Karpas-422 (cell line): ENCODE measurements around the gene PLCG1. TPM values are rescaled to one million over a fixed set of nuclear protein-coding genes. Genes with fewer than 3 reads are reported as not detected.

Source experiments
- small RNA-seq: library from RNA; depleted of rRNA; stranded (forward); fragments of <200 nt; gene quantifications from one replicate; pipeline ENCODE3, GENCODE V24; 2014
- total RNA-seq: library from RNA; depleted of rRNA; stranded (reverse); fragments of >200 nt; shearing (Covaris generic); gene quantifications from 2 replicates; pipeline ENCODE4 v1.2.3, GENCODE V29; 2014; ENCODE audit warnings: low replicate concordance; rRNA removed

PLCG1 gene
- total RNA-seq, 1 experiment from 2014 or later = 48.6 TPM

Small RNAs within 50 kb of the gene (small RNA-seq; reads per million reads assigned to genes)
- gene AL022394.1 (not detected), gene MIR6871 (not detected)

Other genes with a start within 250 kb of the PLCG1 start
- 89.5 and 101 TPM in 2 replicates for gene TOP1, start 108.7 kb upstream of the PLCG1 start, total RNA-seq
- gene ZHX3, start 180.2 kb downstream of the PLCG1 start, total RNA-seq = 4.9 and 5.9 TPM in 2 replicates
- not detected in 2 replicates for gene LPIN3, start 203.3 kb downstream of the PLCG1 start, total RNA-seq
- not detected in 2 replicates for gene EMILIN3, start 229.3 kb downstream of the PLCG1 start, total RNA-seq